ENCODE data around the gene GIMAP8.

GIMAP8 gene

GRCh38 chr7:150450491-150451001 is at the start of gene GIMAP8:
TSS of gene GIMAP8 (plus strand) at chr7:150450630. CDS start at chr7:150466699, 16,069 bp downstream.
- no peak within 1 kb of the TSS for H3K4me3 ChIP-seq (ENCODE audit: low read depth, low read length)
- DNase-seq (ENCODE audit: low read depth) = peak; percentile 45
- TF ChIP-seq, protein P1, sequence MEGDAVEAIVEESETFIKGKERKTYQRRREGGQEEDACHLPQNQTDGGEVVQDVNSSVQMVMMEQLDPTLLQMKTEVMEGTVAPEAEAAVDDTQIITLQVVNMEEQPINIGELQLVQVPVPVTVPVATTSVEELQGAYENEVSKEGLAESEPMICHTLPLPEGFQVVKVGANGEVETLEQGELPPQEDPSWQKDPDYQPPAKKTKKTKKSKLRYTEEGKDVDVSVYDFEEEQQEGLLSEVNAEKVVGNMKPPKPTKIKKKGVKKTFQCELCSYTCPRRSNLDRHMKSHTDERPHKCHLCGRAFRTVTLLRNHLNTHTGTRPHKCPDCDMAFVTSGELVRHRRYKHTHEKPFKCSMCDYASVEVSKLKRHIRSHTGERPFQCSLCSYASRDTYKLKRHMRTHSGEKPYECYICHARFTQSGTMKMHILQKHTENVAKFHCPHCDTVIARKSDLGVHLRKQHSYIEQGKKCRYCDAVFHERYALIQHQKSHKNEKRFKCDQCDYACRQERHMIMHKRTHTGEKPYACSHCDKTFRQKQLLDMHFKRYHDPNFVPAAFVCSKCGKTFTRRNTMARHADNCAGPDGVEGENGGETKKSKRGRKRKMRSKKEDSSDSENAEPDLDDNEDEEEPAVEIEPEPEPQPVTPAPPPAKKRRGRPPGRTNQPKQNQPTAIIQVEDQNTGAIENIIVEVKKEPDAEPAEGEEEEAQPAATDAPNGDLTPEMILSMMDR (IDR thresholded peaks at IDR 0.05; ENCODE audit: low read depth, low read length) = no peak
- TF ChIP-seq MYC (IDR thresholded peaks at IDR 0.05; ENCODE audit: low read depth, low read length) (no peak), POLR2A (IDR thresholded peaks at IDR 0.05; ENCODE audit: extremely low read depth, insufficient read length) (no peak)
- TF ChIP-seq, protein P2, sequence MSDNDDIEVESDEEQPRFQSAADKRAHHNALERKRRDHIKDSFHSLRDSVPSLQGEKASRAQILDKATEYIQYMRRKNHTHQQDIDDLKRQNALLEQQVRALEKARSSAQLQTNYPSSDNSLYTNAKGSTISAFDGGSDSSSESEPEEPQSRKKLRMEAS (IDR thresholded peaks at IDR 0.05; ENCODE audit: low read depth, low read length) = no peak

- no peak overlapping the region for H3K4me3 ChIP-seq (ENCODE audit: low read depth, low read length)
- DNase-seq (ENCODE audit: low read depth) = no peak
- TF ChIP-seq, protein P2 (IDR thresholded peaks at IDR 0.05; ENCODE audit: low read depth, low read length) = no peak
- TF ChIP-seq POLR2A (IDR thresholded peaks at IDR 0.05; ENCODE audit: extremely low read depth, insufficient read length) = no peak
- no peak for TF ChIP-seq MYC (IDR thresholded peaks at IDR 0.05; ENCODE audit: low read depth, low read length)
- TF ChIP-seq, protein P1 (IDR thresholded peaks at IDR 0.05; ENCODE audit: low read depth, low read length) = no peak
Measured at GRCh38 chr7:150400788-150401423, 49.5 kb upstream of the GIMAP8 start.

- no peak overlapping the region for H3K4me3 ChIP-seq (ENCODE audit: low read depth, low read length)
- TF ChIP-seq, protein P1 (IDR thresholded peaks at IDR 0.05; ENCODE audit: low read depth, low read length) = no peak
- TF ChIP-seq POLR2A (IDR thresholded peaks at IDR 0.05; ENCODE audit: extremely low read depth, insufficient read length) (no peak), MYC (IDR thresholded peaks at IDR 0.05; ENCODE audit: low read depth, low read length) (no peak)
- TF ChIP-seq, protein P2 (IDR thresholded peaks at IDR 0.05; ENCODE audit: low read depth, low read length) = no peak
- no peak for DNase-seq (ENCODE audit: low read depth)
Measured at GRCh38 chr7:150401424-150401790, 49.0 kb upstream of the GIMAP8 start.

DNA sequence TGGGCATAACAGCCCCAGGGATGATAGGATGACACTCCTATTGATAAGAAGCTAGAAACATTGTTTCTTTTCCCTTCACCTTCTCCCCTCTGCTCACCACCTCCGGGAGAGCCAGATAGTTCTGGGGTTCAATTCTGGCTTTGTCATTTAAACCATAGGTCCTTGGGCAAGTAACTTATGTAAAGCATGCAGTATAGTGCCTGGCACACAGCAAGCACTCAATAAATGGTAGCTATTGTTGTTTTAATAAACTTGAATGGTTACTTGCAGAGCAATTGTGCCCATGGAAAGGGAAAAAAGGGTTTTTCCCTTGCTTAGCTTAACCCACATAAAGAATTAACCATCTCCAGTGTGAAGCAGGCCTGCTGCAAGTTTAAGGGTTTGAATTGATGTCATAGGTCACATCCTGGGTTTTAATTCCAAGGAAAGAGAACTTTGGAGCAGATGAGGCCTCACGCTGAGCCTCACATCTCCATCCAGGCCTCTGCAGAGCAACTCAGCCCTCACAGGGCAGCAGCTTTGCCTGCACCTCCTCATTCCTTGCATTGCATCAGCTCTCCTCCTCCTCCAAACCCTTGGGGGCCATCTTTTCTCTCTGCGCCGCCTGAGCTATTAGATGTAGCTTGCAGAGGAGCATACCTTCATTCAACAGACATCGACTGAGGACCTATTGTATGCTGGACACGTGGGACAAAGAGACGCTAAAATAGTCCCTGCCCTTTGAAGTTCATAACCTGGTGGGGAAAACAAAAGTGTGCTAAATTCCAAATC is 48.4 kb upstream of the GIMAP8 start:
- TF ChIP-seq POLR2A (IDR thresholded peaks at IDR 0.05; ENCODE audit: extremely low read depth, insufficient read length) = no peak
- TF ChIP-seq, protein P2 (IDR thresholded peaks at IDR 0.05; ENCODE audit: low read depth, low read length) = no peak
- TF ChIP-seq, protein P1 (IDR thresholded peaks at IDR 0.05; ENCODE audit: low read depth, low read length) = no peak
- no peak for TF ChIP-seq MYC (IDR thresholded peaks at IDR 0.05; ENCODE audit: low read depth, low read length)
- DNase-seq (ENCODE audit: low read depth) = no peak
- no peak overlapping the region for H3K4me3 ChIP-seq (ENCODE audit: low read depth, low read length)

DNA sequence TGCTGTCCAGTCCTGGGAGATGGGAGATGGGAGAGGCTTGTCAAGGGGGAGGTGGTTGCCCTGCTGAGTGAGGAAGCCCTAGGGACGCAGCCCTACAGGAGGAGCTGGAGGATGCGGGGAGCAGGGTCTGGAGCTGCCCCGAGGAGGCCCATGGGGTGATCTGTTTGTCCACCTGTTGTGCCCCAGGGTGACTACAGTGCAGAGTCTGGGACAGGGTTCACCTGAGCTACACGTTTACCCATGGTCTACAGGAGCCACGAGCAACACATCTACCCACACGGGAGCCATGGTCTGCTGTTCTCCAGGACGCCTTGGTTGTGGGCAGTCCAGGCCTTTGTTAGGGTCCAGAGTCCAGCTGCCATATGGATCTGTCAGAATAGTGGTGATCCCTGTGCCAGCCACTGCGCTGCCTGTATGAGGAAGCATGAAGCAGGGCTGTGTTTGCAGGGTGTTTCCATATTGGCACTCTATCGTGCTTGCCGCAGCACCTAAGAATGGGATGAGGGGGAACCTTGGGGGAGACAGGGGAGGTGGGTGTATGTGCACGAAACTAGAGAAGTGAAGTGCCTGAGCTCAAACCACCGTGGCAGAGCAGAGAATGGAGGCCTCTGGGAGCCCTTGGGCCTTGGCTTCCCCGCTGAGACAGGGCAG is 47.6 kb upstream of the GIMAP8 start:
- no peak overlapping the region for H3K4me3 ChIP-seq (ENCODE audit: low read depth, low read length)
- DNase-seq (ENCODE audit: low read depth) = no peak
- no peak for TF ChIP-seq MYC (IDR thresholded peaks at IDR 0.05; ENCODE audit: low read depth, low read length)
- no peak for TF ChIP-seq POLR2A (IDR thresholded peaks at IDR 0.05; ENCODE audit: extremely low read depth, insufficient read length)
- TF ChIP-seq, protein P2 (IDR thresholded peaks at IDR 0.05; ENCODE audit: low read depth, low read length) = no peak
- TF ChIP-seq, protein P1 (IDR thresholded peaks at IDR 0.05; ENCODE audit: low read depth, low read length) = no peak

All from NB4 (cell line).